HG03139 (cell line): Measurements from ENCODE around the gene FHIT.

Source experiments
- ATAC-seq: cut with Tn5 transposase; IDR thresholded peaks from one replicate; pipeline ENCODE4 v1.9.1; 2021; ENCODE audit not compliant: unreplicated experiment

Gene FHIT

DNA sequence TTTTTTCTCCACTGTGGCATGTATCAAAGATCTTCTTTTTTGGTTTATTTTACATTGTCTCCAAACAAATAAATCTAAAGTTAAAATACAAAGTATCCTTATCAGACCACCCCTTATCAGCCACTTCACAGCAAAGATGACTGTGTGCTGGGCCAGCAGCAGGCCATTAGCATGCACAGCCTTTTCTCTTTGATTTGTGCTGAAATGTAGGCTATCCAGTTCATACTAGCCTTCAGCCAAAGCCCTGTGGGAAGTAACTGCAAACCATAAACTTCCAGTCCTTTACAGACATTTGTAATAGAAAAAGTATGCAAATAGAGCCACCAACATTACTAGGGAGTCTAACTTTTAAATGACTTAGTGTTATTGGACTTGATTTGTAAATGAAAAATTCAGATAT is 816.3 kb downstream of the FHIT start:
- ATAC-seq = no peak

DNA sequence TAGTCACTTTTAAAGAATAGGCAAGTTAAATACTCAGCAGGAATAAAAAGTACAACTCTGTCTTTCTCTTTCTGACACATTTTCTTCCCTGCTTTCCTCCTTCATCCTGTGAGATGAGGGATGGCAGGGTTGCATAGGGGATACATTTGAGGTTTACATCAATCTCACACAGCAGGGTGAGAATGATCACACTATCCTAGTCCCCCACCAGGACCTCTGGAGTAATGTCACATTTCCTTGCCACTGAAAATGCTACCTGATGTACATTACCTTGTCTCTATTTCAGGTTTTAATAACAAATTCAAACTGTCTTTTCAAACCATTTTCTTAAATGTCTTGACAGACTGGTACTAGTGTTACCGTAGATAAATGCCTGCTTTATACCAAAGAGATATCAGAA is 816.9 kb downstream of the FHIT start:
- ATAC-seq = no peak

DNA sequence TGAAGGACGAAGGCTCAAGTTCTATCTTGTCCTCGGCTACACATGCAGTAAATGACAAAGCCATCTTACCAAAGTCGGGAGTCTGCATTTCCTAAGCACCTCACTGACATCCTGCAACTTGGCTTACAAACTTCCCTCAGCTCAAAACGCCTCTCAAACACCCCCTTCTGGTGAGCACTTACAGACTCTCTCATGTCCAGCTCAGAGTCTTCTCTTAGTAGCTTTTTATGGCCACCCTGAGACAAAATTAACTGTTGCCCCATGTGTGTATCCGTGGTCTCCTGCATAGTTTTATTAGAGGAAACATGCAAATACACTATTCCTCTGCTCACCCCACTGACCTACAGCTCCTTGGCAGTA is 819.7 kb downstream of the FHIT start:
- ATAC-seq = no peak

DNA sequence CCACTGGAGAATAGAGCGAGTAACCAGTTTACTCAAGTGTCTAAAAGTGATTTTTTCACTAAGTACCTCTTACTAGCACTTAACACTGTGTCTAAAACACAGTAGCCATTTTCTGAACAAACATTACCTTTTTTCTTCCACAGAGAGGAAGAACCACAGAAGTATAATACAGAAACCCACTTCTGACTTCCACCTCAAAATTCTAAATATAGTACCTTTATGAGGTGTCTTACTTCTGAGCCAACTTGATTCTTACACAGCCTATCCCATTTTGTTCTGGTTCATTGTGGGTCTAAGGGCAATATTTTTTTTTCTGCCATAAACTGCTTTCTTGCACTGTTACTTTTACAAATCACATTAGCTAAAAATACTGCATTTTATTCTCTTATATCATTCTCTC is 821.0 kb downstream of the FHIT start:
- ATAC-seq = no peak

DNA sequence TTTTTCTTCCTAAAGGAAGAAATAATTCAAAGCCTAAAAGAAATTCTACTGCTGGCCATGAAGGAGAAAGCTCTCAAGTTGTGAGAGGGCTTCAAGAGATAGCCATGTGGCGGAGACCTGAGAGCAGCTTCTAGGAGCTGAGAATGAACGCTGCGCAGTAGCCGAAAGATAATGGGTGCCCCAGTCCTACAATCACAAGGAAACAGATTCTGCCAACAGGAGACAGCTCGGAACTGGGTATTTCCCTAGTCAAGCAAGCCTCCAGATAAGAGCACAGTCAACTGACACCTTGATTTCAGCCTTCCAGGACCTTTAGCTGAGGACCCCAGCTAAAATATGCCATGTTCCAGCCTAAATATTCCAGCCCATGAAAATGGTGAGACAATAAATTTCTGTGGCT is 824.1 kb downstream of the FHIT start:
- ATAC-seq = no peak

DNA sequence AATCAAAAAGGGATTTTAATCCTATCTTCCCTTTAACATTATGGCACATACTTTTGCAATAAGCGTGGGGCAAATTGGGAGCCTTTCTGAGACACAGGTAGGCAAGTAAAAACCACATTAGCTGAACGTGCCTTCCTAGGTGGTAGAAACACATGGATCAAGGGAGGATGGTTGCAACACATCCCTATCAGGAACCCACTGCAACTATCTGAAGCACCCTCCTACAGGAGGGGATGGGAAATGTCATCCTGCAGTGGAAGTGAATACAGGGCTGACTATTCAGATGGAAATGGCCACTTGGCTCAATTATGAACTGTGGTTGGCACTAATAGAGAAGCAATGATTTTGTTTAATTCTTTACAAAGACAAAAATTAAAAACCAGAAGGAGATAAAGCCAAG is 826.3 kb downstream of the FHIT start:
- no peak for ATAC-seq

DNA sequence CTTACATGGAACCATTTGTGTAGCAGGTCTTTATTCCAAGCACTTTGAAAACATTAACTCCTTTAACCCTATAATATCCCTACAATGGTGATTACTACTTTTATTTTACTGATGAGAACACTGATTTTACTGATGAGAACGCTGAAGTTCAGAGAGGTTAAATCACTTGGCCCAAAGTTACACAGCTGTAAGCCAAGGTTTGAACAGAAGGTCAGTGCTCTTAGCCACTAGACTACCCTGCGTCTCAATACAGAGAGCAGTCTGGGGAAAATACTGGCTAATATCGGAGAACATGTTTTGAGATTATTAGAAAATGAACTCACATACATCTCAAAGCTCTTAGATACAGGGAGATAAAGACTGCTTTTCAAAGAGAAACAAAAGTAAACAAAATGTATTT is 827.2 kb downstream of the FHIT start:
- no peak for ATAC-seq

DNA sequence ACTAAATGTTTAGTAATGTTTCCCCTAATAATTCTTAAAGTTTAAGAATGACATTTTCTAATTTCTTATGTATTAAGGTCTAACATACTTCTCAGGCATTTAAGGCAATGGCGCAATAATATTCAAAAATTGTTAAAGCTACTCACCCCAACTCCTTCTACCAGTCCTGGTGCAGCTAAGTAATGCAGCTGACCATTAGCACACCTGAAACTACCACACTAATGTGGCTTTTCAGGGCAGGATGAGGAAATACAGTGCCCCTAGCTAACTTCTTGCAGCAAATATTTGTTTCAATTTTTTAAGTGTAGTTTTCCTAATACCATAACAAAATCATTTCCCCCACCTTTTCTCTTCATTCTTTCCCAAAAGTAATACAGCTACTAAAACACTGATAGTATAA is 827.7 kb downstream of the FHIT start:
- no peak for ATAC-seq

DNA sequence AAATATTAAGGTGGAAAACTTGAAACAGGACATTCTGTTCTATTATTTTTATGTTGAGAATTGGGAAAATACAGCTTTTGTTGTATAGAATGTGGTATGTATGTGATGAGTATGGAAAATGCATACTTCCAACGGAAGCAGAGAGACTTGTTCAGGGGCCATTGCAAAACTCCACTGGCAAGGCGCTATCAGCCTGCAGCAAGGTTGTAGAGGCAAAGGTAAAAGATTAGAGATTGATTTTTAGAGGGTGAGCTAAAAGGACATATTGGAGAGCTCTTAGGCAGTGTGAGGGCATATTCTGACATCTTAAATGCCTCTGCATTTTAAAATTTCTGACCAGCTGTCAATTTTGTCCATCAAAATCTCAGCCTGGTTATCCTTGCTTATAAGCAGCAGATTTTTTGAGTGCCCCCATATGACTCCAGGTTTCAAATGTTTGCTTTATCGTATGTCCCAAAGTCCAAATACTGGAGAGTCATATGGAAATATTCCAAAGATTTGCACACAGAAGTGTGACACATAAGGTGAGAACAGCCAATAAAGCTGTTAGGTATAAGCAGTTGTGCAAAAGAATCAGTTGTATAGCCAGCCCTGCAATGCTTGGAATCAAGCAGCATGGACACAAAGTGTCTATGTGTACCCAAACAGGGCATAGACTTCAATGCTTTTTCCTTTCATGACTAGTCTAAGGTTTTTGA is 829.4 kb downstream of the FHIT start:
- ATAC-seq = no peak

DNA sequence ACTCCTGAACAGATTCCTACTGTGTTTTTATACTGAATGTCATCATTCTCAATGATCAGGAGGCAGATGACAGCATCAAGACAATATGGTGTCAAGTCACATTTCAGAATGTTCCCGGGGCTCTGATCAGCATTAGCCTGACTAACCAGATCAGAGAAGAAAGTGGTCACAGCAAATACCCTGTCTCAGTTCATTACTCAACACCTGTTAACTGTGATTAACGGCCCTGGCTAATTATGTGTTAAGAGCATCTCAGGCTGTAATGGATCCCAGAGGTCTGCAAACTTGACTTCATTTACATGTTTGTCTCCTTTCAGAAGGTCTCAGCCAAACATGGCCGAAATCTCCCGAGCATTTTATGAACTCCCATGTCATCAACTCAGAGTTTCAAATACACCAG is 833.7 kb downstream of the FHIT start:
- ATAC-seq = no peak

DNA sequence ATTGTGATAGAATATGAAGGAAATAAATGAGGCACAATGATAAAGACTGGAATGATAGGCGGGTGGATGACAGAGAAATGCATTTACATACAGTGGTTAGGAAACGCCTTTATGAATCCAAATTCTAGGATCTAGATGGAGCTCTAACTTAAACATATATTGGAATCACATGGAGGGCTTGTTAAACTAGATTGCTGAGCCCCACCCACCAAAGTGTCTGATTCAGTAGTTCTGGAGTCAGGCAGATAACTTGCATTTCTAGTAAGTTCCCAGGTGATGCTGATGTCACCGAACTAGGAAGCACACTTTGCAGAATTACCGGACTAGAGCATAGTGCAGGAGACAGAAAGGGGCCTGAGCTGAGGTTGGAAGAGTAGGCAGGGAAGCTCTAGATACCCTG is 837.2 kb downstream of the FHIT start:
- ATAC-seq = no peak

DNA sequence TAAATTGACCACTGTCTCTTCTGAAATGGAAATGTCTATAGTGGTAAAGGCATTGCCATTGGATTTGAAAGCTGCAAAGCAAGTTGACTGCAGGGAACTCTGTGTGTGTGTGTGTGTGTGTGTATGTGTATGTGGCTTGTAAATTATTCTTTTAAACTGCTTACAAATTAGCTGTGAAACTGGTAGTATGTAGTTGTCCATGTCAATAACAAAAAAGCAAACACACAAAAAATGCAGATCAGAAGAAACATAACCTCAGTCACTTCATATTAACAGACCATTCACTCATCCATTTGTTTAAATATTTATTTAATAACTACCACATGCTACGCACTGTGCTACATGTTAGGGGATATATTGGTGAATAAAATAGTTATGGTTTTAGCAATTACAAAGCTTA is 837.7 kb downstream of the FHIT start:
- ATAC-seq = no peak

DNA sequence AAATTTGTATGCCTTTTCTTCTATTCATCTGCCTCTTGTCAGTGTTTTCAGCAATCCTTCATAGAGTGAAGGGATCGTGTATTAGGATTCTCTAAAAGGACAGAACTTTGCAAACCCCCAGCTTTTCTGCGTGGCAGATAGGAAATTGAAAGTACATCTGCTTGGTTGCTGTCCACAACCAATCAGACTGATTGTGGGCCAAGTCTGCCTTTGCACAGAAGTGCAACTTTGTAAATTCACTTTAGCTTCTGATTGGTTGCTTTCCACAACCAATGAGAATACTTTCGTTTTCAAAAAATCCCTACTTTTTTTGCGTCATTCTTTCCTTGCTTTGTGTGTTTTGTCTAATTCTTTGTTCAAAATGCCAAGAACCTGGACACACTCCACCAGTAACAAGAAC is 847.4 kb downstream of the FHIT start:
- ATAC-seq = no peak

DNA sequence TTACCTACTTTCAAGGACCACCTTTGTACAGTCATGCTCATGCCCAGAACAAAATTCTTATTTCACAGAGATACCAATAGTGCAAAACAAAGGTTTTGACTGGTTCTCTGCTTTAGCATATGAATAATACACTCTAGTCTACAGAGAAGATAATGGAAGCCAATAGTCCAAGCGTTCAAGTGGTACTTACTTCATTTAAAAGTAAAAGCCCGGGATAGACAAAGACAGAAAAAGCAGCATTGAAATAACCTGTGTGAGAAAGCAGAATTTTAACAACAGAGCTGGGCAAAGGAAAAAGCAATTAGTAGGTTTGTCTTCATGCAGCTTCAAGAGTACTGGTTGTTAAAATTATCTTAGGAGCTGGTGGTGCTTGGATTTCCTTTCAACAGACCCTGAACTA is 848.3 kb downstream of the FHIT start:
- no peak for ATAC-seq

DNA sequence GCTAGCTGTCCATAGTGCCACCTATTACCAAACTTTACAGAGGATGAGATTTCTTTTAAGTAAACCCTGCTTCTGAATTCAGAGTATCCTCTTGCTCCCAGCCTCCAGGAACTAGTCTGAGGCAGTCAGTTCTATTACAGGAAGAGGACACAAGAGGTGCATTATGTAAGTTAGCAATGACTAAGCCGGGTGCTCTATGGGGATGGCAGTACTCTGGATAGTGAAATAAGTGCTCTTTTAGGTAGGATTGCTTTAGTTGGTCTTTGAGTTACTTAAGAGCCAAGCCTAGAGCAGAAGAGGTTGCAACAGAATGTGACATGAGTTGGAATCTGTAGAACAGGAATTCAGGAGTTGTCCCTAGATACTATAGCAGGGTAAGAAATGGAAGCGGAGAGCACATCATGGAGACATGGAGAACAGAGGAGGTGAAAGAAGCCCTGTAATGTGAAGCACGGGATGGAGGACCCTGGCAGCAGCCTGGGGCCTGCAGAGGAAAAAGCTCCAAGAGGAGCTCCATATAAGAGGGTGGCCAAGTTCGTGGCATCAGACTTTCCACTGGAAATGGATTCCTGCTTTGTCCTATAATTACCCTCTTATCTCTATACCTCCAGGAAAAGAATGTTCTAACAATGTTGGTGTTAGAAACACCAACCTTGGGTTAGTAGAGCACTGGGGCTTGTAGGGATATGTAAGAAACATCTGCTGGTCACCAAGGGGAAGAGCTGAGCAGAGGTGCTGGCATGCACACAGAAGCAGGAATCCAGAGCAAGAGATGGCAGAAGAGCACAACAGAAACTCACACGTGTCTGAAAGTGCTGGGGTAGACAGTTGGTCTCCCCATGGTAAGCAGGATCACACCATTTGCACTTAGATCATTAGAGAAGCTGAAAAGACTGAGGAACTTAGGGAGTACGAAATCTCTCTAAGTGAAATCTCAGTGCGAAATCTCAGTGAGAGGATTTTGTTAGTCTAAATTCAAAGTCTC is 851.1 kb downstream of the FHIT start:
- ATAC-seq = no peak

DNA sequence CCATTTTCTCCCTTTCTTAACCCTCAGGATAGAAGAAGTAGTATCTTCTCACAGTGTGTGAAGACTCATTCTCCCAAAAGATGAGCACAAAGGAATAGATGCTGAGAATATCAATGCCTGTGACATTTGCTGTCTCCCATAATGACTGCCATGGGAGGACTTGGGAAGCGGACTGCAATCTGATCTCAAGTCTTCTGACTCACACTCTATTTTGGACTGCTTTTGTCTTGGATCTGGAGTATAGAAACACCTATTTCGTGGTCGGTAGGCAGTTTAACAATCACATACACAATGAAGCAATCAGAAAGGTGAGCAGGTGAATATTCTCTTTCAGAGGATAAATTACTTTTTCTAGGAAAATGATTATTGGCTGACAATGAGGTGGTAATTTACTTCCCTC is 852.0 kb downstream of the FHIT start:
- no peak for ATAC-seq

DNA sequence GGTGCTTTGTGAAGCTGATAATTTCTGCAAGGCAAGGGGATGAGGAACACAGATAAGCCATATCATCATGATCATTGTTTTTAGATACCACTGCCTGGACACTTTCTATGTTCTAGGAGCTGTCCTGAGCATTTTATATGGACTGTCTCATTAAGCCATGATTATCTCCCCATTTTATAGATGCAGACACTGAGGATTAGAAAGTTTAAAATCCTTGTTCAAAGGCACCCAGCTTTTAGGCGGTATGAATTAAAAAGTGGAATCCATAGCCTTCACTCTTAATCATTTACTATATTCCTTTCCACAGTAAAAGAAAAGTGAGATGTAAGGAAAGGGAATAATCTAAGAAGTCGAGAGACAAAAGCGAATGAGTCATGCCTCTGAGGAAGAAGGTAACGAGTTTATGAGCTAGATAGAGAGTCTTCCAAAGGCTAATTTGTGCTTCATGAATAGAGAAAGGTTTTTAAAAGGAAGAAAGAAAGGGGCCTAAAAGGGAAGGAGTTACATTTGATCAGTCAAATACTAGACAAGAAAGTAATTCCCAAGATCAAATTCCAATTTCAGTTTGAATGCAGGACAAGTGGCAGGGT is 856.0 kb downstream of the FHIT start:
- no peak for ATAC-seq

DNA sequence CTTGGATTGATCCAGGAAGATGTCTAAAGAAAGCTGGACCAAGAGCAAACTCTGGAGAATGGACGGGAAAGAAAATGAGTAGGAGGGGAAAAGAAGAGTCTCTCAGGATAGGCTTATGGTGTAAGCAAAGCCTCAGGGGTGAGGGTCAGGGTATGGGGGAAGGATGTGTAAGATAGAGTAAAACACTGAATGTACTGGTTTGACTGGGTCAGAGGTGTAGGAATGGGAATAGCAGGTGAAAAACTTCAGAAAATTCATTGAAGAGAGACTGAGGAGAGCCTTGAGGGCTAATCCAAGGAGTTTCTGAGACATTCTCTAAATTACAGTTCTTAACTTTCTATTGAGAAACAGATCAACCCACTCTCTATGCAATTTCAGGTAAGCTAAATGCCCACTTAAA is 857.3 kb downstream of the FHIT start:
- ATAC-seq = no peak

DNA sequence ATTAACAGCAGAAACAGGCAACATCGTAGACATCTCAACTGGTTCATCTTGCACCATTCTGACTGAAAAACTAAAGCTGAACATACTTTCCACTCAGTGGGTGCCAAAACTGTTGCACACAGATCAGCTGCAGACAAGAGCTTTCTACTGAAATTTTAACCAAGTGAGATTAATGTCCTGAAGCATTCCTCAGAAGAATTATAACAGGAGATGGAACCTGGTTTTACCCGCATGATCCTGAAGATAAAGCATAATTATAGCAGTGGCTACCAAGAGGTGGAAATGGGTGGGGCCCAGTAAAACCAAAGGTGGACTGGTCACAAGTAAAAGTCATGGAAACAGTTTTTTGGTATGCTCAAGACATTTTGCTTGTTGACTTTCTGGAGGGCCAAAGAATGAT is 858.8 kb downstream of the FHIT start:
- no peak for ATAC-seq

DNA sequence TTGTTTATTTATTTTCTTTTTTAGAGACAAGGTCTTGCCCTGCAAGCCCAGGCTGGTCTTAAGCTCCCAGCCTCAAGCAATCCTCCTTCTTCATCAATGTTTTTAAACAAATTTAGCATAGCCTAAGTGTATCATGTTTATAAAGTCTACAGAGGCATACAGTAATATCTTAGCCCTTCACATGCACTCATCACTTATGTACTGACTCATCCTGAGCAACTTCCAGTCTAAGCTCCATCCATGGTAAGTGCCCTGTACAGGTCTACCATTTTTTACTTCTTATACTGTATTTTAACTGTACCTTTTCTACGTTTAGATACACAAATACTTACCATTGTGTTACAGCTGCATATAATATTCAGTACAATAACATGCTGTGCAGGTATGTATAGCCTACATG is 860.0 kb downstream of the FHIT start:
- no peak for ATAC-seq

DNA sequence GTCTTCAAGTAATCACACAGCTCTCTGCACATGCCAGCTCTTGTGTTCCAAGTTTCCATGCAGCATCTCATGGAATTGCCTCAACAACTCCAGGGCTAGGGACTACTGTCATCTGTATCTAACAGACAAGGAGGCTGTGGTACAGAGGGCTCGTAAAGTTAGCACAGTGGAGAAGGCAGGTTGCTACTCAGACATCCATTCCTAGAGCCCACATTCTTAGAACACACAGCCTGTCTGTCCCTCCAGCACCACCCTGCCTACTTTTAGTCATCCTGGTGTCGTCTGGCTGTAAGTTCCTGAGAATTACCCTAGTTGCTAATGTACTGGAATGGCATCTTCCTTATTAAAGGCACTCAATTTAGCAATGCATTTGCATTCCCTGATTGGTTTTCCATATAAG is 862.5 kb downstream of the FHIT start:
- no peak for ATAC-seq

DNA sequence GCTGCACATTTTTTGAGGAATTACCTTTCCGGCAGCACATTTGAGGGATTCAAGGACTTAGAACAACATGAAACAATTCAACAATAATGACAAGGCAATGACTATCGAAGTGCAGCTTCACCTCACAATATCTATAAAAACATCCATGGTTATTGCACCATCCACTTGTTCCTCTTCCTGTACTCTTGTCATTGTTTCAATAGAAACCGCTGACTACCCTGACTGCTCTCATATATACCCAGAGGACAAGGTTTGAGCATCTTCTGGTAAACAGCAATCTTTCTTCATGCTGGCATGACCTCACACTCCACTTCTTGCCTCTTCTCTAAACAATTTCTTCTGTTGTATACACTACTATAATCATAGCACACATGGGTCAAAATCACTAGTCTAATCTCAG is 864.9 kb downstream of the FHIT start:
- ATAC-seq = no peak
